ENCODE measurements around the gene CDKN3.
A peak's percentile ranks its signal among the peaks of the same experiment; 100 is the strongest.
"Not testable (repeated sequence)": the region's sequence is repeated elsewhere in the genome, so short reads cannot be mapped to it uniquely, and the experiment has no call there.

Gene CDKN3

DNA sequence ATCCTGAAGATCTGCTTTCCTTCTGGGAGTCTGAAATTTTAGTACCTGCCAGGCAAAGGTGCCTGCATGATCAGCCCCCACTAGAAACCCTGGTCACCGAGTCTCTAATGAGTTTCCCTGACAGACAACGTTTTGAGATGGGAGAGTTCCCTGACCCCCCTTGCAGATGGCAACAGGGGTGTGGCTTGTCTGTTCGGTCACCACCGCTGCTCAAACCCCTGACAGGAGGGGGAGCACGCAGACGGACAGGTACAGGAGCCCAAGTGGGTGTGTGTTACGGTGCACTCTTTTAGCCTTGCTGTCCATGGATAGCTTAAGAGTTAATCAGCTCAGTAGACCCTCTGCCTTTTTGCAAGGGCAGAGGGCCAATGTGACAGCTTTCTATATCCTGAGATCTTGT is 19.3 kb upstream of the CDKN3 start:
- no peaks in the 10 kb centered on the region for H3K79me2 ChIP-seq (ENCODE audit: control insufficient read depth, low read length)
- TF ChIP-seq CTCF (IDR thresholded peaks at IDR 0.05; ENCODE audit: low read depth, low read length, poor library complexity, severe bottlenecking) (no peak), EZH2phosphoT487 (IDR thresholded peaks at IDR 0.05; ENCODE audit: borderline replicate concordance, low read length) (no peak)
- no peaks in the 10 kb centered on the region for H3K9me3 ChIP-seq (ENCODE audit: control insufficient read depth, insufficient read depth, low read length)
- 0 out of 2 replicates have a peak overlapping the region, but pooled peaks have one; percentile 10 for H3K4me2 ChIP-seq (ENCODE audit: low read length)
- H3K4me3 ChIP-seq (ENCODE audit: low read length), result no peak overlapping the region
- no peak overlapping the region for H3K27ac ChIP-seq (ENCODE audit: low read depth, low read length)
- H3K9me2 ChIP-seq (replicated peaks; ENCODE audit: control insufficient read depth, low read length), result no peaks in the 10 kb centered on the region
- H3K27me3 ChIP-seq (ENCODE audit: control insufficient read depth, low read length), result no peaks in the 10 kb centered on the region
- H3K36me3 ChIP-seq (ENCODE audit: control insufficient read depth, low read length), result no peaks in the 10 kb centered on the region
- no peaks in the 10 kb centered on the region for H3F3A ChIP-seq (ENCODE audit: control insufficient read depth, insufficient read depth)
- H3K4me1 ChIP-seq (ENCODE audit: control insufficient read depth, low read length), result peaks cover 30% of the 10 kb centered on the region
- H4K20me1 ChIP-seq (ENCODE audit: control insufficient read depth, insufficient read depth, low read depth, low read length), result no peaks in the 10 kb centered on the region

DNA sequence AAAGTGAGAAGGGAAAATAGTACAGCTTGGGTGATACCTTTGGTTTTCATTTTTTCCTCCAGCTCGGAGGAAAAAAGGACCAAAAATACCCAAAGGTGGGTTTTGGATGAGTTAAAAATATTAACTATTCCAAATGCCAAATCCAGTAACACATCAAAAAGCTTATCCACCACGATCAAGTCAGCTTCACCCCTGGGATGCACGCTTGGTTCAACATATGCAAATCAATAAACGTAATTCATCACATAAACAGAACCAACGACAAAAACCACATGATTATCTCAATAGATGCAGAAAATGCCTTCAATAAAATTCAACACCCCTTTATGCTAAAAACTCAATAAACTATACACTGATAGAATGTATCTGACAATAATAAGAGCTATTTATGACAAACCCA is 17.9 kb upstream of the CDKN3 start:
- H3K27ac ChIP-seq (ENCODE audit: low read depth, low read length); H3K36me3 ChIP-seq (ENCODE audit: control insufficient read depth, low read length); H3K9me3 ChIP-seq (ENCODE audit: control insufficient read depth, insufficient read depth, low read length); H3K9me2 ChIP-seq (replicated peaks; ENCODE audit: control insufficient read depth, low read length); H4K20me1 ChIP-seq (ENCODE audit: control insufficient read depth, insufficient read depth, low read depth, low read length); H3K79me2 ChIP-seq (ENCODE audit: control insufficient read depth, low read length); H3K27me3 ChIP-seq (ENCODE audit: control insufficient read depth, low read length); H3F3A ChIP-seq (ENCODE audit: control insufficient read depth, insufficient read depth): not testable (repeated sequence)
- Histone ChIP-seq H3K4me1 (ENCODE audit: control insufficient read depth, low read length) (peaks cover 30% of the 10 kb centered on the region), H3K4me3 (ENCODE audit: low read length) (peak overlapping the region; percentile 43), H3K4me2 (ENCODE audit: low read length) (peak overlapping the region; percentile 59)

DNA sequence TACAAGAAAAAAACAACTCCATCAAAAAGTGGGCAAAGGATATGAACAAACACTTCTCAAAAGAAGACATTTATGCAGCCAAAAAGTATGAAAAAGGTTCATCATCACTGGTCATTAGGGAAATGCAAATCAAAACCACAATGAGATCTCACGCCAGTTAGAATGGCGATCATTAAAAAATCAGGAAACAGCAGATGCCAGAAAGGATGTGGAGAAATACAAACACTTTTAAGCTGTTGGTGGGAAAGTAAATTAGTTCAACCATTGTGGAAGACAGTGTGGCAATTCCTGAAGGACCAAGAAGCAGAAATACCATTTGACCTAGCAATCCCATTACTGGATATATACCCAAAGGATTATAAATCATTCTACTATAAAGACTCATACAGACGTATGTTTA is 16.2 kb upstream of the CDKN3 start:
- not testable (repeated sequence) for H3K9me2 ChIP-seq (replicated peaks; ENCODE audit: control insufficient read depth, low read length); H3F3A ChIP-seq (ENCODE audit: control insufficient read depth, insufficient read depth); H4K20me1 ChIP-seq (ENCODE audit: control insufficient read depth, insufficient read depth, low read depth, low read length); H3K4me2 ChIP-seq (ENCODE audit: low read length); H3K27ac ChIP-seq (ENCODE audit: low read depth, low read length); H3K4me3 ChIP-seq (ENCODE audit: low read length); H3K27me3 ChIP-seq (ENCODE audit: control insufficient read depth, low read length); H3K79me2 ChIP-seq (ENCODE audit: control insufficient read depth, low read length); H3K9me3 ChIP-seq (ENCODE audit: control insufficient read depth, insufficient read depth, low read length); H3K36me3 ChIP-seq (ENCODE audit: control insufficient read depth, low read length)
- peaks cover 30% of the 10 kb centered on the region for H3K4me1 ChIP-seq (ENCODE audit: control insufficient read depth, low read length)

GRCh38 chr14:54381821-54382220 is 15.0 kb upstream of the CDKN3 start:
- no peak for TF ChIP-seq CTCF (IDR thresholded peaks at IDR 0.05; ENCODE audit: low read depth, low read length, poor library complexity, severe bottlenecking)
- TF ChIP-seq EZH2phosphoT487 (IDR thresholded peaks at IDR 0.05; ENCODE audit: borderline replicate concordance, low read length), result no peak
- H3F3A ChIP-seq (ENCODE audit: control insufficient read depth, insufficient read depth), result no peaks in the 10 kb centered on the region
- no peaks in the 10 kb centered on the region for H3K79me2 ChIP-seq (ENCODE audit: control insufficient read depth, low read length)
- no peak overlapping the region for H3K27ac ChIP-seq (ENCODE audit: low read depth, low read length)
- H3K4me1 ChIP-seq (ENCODE audit: control insufficient read depth, low read length), result peaks cover 30% of the 10 kb centered on the region
- 0 out of 2 replicates have a peak, but pooled peaks cover 3% of the 10 kb centered on the region for H3K27me3 ChIP-seq (ENCODE audit: control insufficient read depth, low read length)
- no peaks in the 10 kb centered on the region for H3K36me3 ChIP-seq (ENCODE audit: control insufficient read depth, low read length)
- no peak overlapping the region for H3K4me3 ChIP-seq (ENCODE audit: low read length)
- H3K9me3 ChIP-seq (ENCODE audit: control insufficient read depth, insufficient read depth, low read length), result no peaks in the 10 kb centered on the region
- H3K4me2 ChIP-seq (ENCODE audit: low read length), result no peak overlapping the region
- H3K9me2 ChIP-seq (replicated peaks; ENCODE audit: control insufficient read depth, low read length), result no peaks in the 10 kb centered on the region
- no peaks in the 10 kb centered on the region for H4K20me1 ChIP-seq (ENCODE audit: control insufficient read depth, insufficient read depth, low read depth, low read length)

Measured in DOHH2 (cell line).